PC-9 (cell line): ENCODE data around the gene WDR33. TPM values are rescaled to one million over a fixed set of nuclear protein-coding genes. Genes with fewer than 3 reads are reported as not detected.

Experiments used
- BruUV-seq: library from RNA; stranded (reverse); fragments of 400-500 nt; replicated peaks from 2 replicates; lab custom pipeline; 2021; lab: Mats Ljungman, UMichigan
- CTCF ChIA-PET: fragments of 300-600 bp; sonication (Branson Sonifier 250); formaldehyde crosslinking; loops from one replicate; lab custom pipeline; 2022; ENCODE audit warnings: antibody characterized with exemption; lab: Charles Lee
- POLR2A ChIA-PET: fragments of 300-600 bp; sonication (Branson Sonifier 250); formaldehyde crosslinking; loops from one replicate; lab custom pipeline; 2022; ENCODE audit warnings: antibody characterized with exemption; ENCODE audit not compliant: unreplicated experiment; lab: Charles Lee
- DNase-seq, 2 experiments: peaks; one replicate each; pipeline versions ENCODE4 v3.0.0 to v3.0.0-alpha.2; 2015 to 2022; ENCODE audit warnings: mixed read lengths in 1 of 2
- H2AFZ ChIP-seq: fragments of 200-600 bp; sonication (generic); 2 replicates; pipeline ENCODE4 v1.8.1; 2017; ENCODE audit warnings: antibody characterized with exemption
- H3F3A ChIP-seq: fragments of 200-600 bp; sonication (generic); 2 replicates; pipeline ENCODE4 v1.8.1; 2017; ENCODE audit warnings: antibody characterized with exemption, mild to moderate bottlenecking, low read depth; ENCODE audit not compliant: insufficient read depth
- H3K27ac ChIP-seq: fragments of 200-600 bp; sonication (generic); 2 replicates; pipeline ENCODE4 v1.6.1; 2016; ENCODE audit warnings: mixed run types
- H3K27me3 ChIP-seq: fragments of 200-600 bp; sonication (generic); 2 replicates; pipeline ENCODE4 v1.6.1; 2016; ENCODE audit warnings: low read depth, mixed run types; ENCODE audit not compliant: insufficient read depth
- H3K36me3 ChIP-seq: fragments of 200-600 bp; sonication (generic); 2 replicates; pipeline ENCODE4 v1.6.1; 2016; ENCODE audit warnings: low read depth, mixed run types
- H3K4me1 ChIP-seq: fragments of 200-600 bp; sonication (generic); replicated peaks from 2 replicates; pipeline ENCODE4 v1.6.1; 2016; ENCODE audit warnings: mixed run types; ENCODE audit not compliant: insufficient read depth
- H3K4me2 ChIP-seq: fragments of 200-600 bp; sonication (generic); 2 replicates; pipeline ENCODE4 v1.6.1; 2017; ENCODE audit warnings: mixed run types
- H3K4me3 ChIP-seq: fragments of 200-600 bp; sonication (generic); 2 replicates; pipeline ENCODE4 v1.6.1; 2016; ENCODE audit warnings: mixed run types
- H3K79me2 ChIP-seq: fragments of 200-600 bp; sonication (generic); 2 replicates; pipeline ENCODE4 v1.6.1; 2017; ENCODE audit warnings: low read depth, mixed run types
- H3K9me2 ChIP-seq: fragments of 200-600 bp; sonication (generic); 2 replicates; pipeline ENCODE4 v1.8.1; 2017; ENCODE audit warnings: mild to moderate bottlenecking; ENCODE audit not compliant: insufficient read depth
- H3K9me3 ChIP-seq: fragments of 200-600 bp; sonication (generic); 2 replicates; pipeline ENCODE4 v1.8.1; 2016; ENCODE audit warnings: low read depth; ENCODE audit not compliant: insufficient read depth
- H4K20me1 ChIP-seq: fragments of 200-600 bp; sonication (generic); 2 replicates; pipeline ENCODE4 v1.8.1; 2017; ENCODE audit not compliant: insufficient read depth
- EZH2 ChIP-seq: fragments of 200-600 bp; sonication (generic); IDR thresholded peaks from 2 replicates; pipeline ENCODE4 v1.8.0; 2017; ENCODE audit warnings: antibody characterized with exemption, low read depth
- intact Hi-C: fragments of 100-400 bp; cut with micrococcal nuclease; formaldehyde crosslinking; loops from one replicate; pipeline ENCODE4 v1.10.0; 2022; ENCODE audit not compliant: unreplicated experiment
- total RNA-seq: library from RNA; stranded (reverse); gene quantifications from 2 replicates; pipeline ENCODE4 v1.2.3, GENCODE V29; 2021
- TF ChIP-seq, protein P1 (sequence below): fragments of 200-600 bp; sonication (generic); conservative IDR thresholded peaks from 2 replicates; pipeline ENCODE4 v1.6.1; 2017; ENCODE audit warnings: mixed run types, antibody characterized with exemption, mild to moderate bottlenecking, moderate library complexity

The WDR33 gene
- total RNA-seq, 1 experiment from 2014 or later, result 59.3 TPM

DNA sequence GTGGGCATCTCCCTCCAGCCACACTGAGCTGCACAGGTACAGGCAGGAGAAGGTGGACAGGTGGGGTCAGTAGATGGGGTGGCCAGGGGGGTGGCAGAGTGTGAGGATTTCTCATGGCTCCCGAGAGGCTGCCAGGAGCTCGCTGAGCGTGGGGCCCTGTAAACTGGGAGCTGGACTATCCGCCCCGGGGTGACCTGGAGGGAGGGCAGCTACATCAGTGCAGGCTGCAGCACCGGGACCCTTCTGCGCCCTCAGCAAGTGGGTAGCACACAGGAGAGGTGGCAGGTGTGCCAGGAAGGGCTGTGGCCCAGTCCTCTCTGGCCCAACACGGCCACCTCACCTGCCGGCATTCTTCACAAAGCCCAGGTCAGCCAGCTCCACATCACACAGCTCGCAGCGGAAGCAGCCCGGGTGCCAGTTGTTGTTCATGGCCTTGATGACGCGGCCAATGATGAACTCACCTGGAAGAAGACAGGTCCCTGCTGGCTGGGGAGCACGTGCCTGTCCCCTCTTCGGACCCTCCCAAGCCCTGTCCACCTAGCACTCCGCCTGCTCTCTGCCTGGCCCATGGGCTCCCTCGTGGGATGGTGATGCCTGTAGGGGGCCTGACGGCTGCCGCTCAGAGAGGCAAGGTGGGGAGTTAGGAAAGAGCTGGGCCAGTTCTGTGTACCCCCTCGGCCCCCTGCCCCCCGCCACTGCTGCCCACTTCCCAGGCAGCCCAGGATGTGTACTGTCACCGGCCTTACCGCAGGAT lies 156.7 kb downstream of the WDR33 start:
- Histone ChIP-seq H3F3A (no peaks in the 10 kb centered on the region), H3K9me2 (no peaks in the 10 kb centered on the region), H3K36me3 (no peaks in the 10 kb centered on the region), H3K27me3 (no peaks in the 10 kb centered on the region), H3K4me2 (no peak overlapping the region), H3K9me3 (no peaks in the 10 kb centered on the region), H3K4me3 (no peak overlapping the region), H3K27ac (no peak overlapping the region), H3K4me1 (no peaks in the 10 kb centered on the region), H3K79me2 (no peaks in the 10 kb centered on the region), H4K20me1 (no peaks in the 10 kb centered on the region), H2AFZ (no peak overlapping the region)
- intact Hi-C loops, result no loop called here
- BruUV-seq, result no TSS peak
- CTCF ChIA-PET, result no interaction called here
- POLR2A ChIA-PET, result interaction anchor here (0.6 kb wide), 1 partner anchor 545 kb away, joined by 3 read pairs; no protein-coding TSS in a partner anchor
- no peak for DNase-seq
- no peak for TF ChIP-seq EZH2
- TF ChIP-seq, protein P1, sequence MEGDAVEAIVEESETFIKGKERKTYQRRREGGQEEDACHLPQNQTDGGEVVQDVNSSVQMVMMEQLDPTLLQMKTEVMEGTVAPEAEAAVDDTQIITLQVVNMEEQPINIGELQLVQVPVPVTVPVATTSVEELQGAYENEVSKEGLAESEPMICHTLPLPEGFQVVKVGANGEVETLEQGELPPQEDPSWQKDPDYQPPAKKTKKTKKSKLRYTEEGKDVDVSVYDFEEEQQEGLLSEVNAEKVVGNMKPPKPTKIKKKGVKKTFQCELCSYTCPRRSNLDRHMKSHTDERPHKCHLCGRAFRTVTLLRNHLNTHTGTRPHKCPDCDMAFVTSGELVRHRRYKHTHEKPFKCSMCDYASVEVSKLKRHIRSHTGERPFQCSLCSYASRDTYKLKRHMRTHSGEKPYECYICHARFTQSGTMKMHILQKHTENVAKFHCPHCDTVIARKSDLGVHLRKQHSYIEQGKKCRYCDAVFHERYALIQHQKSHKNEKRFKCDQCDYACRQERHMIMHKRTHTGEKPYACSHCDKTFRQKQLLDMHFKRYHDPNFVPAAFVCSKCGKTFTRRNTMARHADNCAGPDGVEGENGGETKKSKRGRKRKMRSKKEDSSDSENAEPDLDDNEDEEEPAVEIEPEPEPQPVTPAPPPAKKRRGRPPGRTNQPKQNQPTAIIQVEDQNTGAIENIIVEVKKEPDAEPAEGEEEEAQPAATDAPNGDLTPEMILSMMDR, result no peak

DNA sequence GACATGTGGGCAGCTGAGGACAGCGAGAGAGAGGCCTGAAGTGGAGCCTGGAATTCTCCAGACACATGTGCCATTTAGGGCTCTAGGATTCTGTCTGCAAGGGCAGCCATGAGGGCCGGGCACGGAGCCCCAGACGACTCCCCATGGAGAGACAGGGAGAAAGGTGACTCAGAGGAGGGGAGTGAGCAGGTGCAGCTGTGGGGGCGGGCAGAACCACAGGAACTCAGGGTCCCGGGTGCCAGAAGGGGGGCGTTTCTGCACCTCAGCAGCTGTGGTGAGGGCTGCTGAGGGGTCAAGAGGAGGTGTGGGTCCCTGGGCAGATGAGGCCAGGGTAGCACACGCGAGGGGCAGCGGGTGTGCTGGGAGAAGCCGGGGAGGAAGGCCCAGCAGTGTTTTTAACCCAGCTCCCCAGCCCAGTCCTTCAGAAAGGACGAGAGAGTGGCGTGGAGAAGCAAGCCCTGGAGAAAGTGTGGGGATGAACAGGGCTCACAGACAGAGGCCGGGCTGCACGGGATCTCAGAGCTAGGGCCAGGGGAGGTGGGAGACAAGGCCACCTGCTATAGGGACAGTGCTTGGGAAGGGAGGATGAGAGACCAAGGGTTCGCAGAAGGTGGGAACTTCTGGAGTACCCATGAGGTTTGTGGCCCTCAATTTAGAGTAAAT lies 157.4 kb downstream of the WDR33 start:
- H3K36me3 ChIP-seq, result no peaks in the 10 kb centered on the region
- H3K4me1 ChIP-seq, result no peaks in the 10 kb centered on the region
- H4K20me1 ChIP-seq, result no peaks in the 10 kb centered on the region
- no peak overlapping the region for H3K4me3 ChIP-seq
- no peaks in the 10 kb centered on the region for H3K9me3 ChIP-seq
- H3K79me2 ChIP-seq, result no peaks in the 10 kb centered on the region
- POLR2A ChIA-PET, result no interaction called here
- H3F3A ChIP-seq, result no peaks in the 10 kb centered on the region
- H3K27me3 ChIP-seq, result no peaks in the 10 kb centered on the region
- no peak for DNase-seq
- H3K27ac ChIP-seq, result no peak overlapping the region
- no peak for TF ChIP-seq EZH2
- intact Hi-C loops, result no loop called here
- H2AFZ ChIP-seq, result no peak overlapping the region
- BruUV-seq, result no TSS peak
- H3K9me2 ChIP-seq, result no peaks in the 10 kb centered on the region
- CTCF ChIA-PET, result no interaction called here
- H3K4me2 ChIP-seq, result no peak overlapping the region

DNA sequence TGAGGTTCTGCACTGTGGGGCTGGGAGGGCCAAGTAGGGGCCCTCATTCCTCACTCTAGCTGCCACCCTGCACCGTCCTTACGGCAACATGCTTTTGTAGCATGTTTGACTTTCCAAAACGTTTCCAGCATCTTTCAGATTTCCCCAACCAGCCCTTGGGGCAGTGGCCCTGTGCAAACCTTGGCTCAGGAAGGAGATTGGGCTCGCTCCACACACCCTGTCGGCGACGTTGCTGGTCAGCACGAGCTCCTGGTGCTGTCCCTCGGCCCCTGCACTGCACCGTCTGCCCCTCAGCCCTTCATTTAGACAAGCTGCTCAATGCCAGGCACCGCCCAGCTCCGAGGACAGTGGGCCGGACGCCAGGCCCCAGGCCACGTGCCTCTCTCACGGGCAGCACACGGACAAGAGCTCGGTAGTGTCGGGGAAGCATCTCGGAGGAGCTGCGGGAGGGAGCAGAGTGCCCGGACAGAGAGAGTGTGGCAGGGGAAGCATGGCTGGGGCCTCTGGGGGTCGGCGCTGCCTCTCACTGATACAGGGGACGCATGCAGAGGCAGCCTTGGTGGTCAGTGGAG lies 158.1 kb downstream of the WDR33 start:
- intact Hi-C loops, result no loop called here
- Histone ChIP-seq H3K4me1 (no peaks in the 10 kb centered on the region), H4K20me1 (no peaks in the 10 kb centered on the region), H3K27ac (no peak overlapping the region), H3K9me2 (no peaks in the 10 kb centered on the region), H3K79me2 (no peaks in the 10 kb centered on the region), H3K4me2 (no peak overlapping the region), H3K4me3 (no peak overlapping the region), H3K36me3 (no peaks in the 10 kb centered on the region), H3F3A (no peaks in the 10 kb centered on the region), H2AFZ (no peak overlapping the region), H3K9me3 (no peaks in the 10 kb centered on the region), H3K27me3 (no peaks in the 10 kb centered on the region)
- POLR2A ChIA-PET, result no interaction called here
- CTCF ChIA-PET, result no interaction called here
- BruUV-seq, result no TSS peak
- no peak for DNase-seq
- no peak for TF ChIP-seq EZH2
- TF ChIP-seq, protein P1, result no peak
